ACC112 (cell line): ENCODE data around the gene MMP14.

ENCODE experiments used
- H2AFZ ChIP-seq: fragments of 200-600 bp; sonication (generic); one replicate; pipeline ENCODE4 v1.6.0; 2017; ENCODE audit warnings: antibody characterized with exemption, low read length; ENCODE audit not compliant: unreplicated experiment
- H3K27ac ChIP-seq: fragments of 200-600 bp; sonication (generic); 2 replicates; pipeline ENCODE4 v1.5.1; 2014; ENCODE audit warnings: low read depth, mild to moderate bottlenecking, antibody characterized with exemption, low read length, moderate library complexity
- H3K27me3 ChIP-seq: fragments of 200-600 bp; sonication (generic); 2 replicates; pipeline ENCODE4 v1.6.1; 2014; ENCODE audit warnings: mild to moderate bottlenecking, antibody characterized with exemption, low read length, moderate library complexity, mixed read lengths; ENCODE audit not compliant: insufficient read depth
- H3K36me3 ChIP-seq: fragments of 200-600 bp; sonication (generic); 2 replicates; pipeline ENCODE4 v1.6.1; 2016; ENCODE audit warnings: mild to moderate bottlenecking, antibody characterized with exemption, low read length, moderate library complexity, mixed read lengths; ENCODE audit not compliant: insufficient read depth
- H3K4me1 ChIP-seq: fragments of 200-600 bp; sonication (generic); one replicate; pipeline ENCODE4 v1.6.1; 2016; ENCODE audit warnings: low read length, mixed read lengths; ENCODE audit not compliant: insufficient read depth, unreplicated experiment, control insufficient read depth
- H3K4me3 ChIP-seq: fragments of 200-600 bp; sonication (generic); 2 replicates; pipeline ENCODE4 v1.5.1; 2014; ENCODE audit warnings: mild to moderate bottlenecking, low read depth, low read length
- H3K79me2 ChIP-seq: fragments of 200-600 bp; sonication (generic); one replicate; pipeline ENCODE4 v1.6.0; 2016; ENCODE audit warnings: low read length; ENCODE audit not compliant: control insufficient read depth, unreplicated experiment, insufficient read depth

MMP14 gene

DNA sequence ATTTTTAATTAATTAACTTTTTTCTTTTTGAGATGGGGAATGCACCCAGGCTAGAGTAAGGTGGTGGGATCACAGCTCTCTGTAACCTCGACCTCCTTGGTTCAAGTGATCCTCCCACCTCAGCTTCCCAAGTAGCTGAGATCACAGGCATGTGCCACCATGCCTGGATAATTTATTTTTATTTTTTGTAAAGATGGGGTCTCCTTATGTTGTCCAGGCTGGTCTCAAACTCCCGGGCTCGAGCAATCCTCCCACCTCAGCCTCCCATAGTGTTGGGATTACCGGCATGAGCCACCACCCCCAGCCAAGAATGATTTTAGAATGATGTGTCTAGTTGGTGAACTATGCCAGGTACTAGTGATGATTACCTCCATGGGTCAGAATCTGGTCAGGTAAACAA lies 28.6 kb downstream of the MMP14 start:
- H3K4me1 ChIP-seq = no peaks in the 10 kb centered on the region
- no peaks in the 10 kb centered on the region for H3K79me2 ChIP-seq
- no peak overlapping the region for H2AFZ ChIP-seq
- no peaks in the 10 kb centered on the region for H3K27me3 ChIP-seq
- no peak overlapping the region for H3K27ac ChIP-seq
- H3K4me3 ChIP-seq = no peak overlapping the region
- no peaks in the 10 kb centered on the region for H3K36me3 ChIP-seq

DNA sequence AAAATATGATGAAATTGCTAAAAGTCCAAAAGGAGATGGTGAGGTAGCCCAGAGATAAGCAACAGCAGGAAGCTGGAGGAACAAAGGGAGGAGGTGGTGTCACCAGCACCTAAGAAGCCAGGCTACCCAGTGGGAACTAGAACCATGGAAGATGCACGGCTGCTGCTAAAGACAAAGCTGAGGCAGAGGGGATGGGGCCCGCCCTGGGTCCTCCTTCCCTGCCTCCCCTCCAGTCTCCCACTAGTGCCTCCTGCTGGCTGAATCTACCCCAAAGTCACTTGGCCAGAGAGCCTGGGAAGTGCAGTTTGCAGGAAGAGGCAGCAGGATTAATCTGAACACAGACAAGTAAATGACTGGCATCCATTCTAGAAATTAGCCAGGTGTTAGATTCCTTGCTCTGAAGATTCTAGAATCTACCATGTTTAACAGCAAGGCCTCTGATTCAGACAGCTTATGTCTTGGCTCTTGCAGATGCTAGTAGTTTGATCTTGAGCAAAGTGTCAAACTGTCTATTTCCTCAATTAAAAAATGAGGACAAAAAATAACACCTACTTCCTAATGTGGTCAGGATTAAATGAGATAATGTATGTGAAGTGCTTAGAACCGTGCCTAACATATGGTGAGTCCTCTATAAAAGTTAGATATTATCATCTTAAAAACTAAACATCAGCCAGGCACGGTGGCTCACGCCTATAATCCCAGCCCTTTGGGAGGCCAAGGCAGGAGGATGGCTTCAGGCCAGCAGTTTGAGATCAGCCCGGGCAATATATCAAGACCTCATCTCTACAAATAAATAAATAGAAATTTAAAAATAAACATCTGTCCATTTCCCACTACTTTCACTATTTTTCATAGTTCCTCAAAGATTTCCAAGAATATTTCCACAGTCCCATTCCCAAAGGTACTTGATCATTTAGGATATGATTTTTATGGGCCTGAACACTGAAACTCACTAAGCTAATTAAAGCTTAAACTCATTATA lies 29.3 kb downstream of the MMP14 start:
- Histone ChIP-seq H3K27ac (no peak overlapping the region), H3K79me2 (no peaks in the 10 kb centered on the region), H2AFZ (no peak overlapping the region), H3K4me1 (peaks cover 4% of the 10 kb centered on the region), H3K27me3 (no peaks in the 10 kb centered on the region), H3K36me3 (no peaks in the 10 kb centered on the region), H3K4me3 (no peak overlapping the region)

DNA sequence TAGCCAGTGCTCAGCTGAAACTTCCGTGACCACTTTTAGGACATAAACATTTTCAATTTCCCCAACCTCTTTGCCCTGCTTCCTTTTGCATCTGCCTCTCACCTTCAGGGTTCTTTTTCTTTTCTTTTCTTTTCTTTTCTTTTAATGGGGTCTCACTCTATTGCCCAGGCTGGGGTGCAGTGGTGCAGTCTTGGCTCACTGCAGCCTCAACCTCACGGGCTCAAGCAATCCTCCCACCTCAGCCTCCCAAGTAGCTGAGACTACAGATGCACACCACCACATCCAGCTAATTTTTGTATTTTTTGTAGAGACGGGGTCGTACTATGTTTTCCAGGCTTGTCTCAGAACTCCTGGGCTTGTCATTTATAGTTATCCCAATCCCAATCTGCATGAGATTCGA lies 30.5 kb downstream of the MMP14 start:
- no peaks in the 10 kb centered on the region for H3K79me2 ChIP-seq
- no peak overlapping the region for H3K27ac ChIP-seq
- no peak overlapping the region for H3K4me3 ChIP-seq
- H3K27me3 ChIP-seq = no peaks in the 10 kb centered on the region
- peaks cover 6% of the 10 kb centered on the region for H3K4me1 ChIP-seq
- no peaks in the 10 kb centered on the region for H3K36me3 ChIP-seq
- H2AFZ ChIP-seq = no peak overlapping the region

- Histone ChIP-seq H3K4me1 (peaks cover 10% of the 10 kb centered on the region), H3K27me3 (no peaks in the 10 kb centered on the region), H3K79me2 (peaks cover 16% of the 10 kb centered on the region), H3K36me3 (peaks cover 11% of the 10 kb centered on the region; the same call in 1 of the 2 replicates), H3K4me3 (peak overlapping the region; percentile 80), H3K27ac (peak overlapping the region; percentile 76), H2AFZ (peak overlapping the region; percentile 61)
These were observed 34.4 kb downstream of the MMP14 start for GRCh38 chr14:22870811-22871223.

- H3K27me3 ChIP-seq = no peaks in the 10 kb centered on the region
- H3K27ac ChIP-seq = peak within 1 kb of the TSS; percentile 76
- H2AFZ ChIP-seq = peak within 1 kb of the TSS; percentile 80
- H3K4me3 ChIP-seq = peak within 1 kb of the TSS; percentile 80
- H3K36me3 ChIP-seq = peaks cover 13% of the 10 kb centered on the region; the same call in 1 of the 2 replicates
- peaks cover 16% of the 10 kb centered on the region for H3K79me2 ChIP-seq
- H3K4me1 ChIP-seq = peaks cover 10% of the 10 kb centered on the region
These were observed 35.0 kb downstream of the MMP14 start, which contains the start of gene LRP10 for GRCh38 chr14:22871224-22872032. TSS of gene LRP10 (plus strand) at chr14:22871740. CDS start at chr14:22872304, 564 bp downstream.

- Histone ChIP-seq H3K27ac (peak overlapping the region; percentile 76), H2AFZ (peak overlapping the region; percentile 80), H3K27me3 (no peaks in the 10 kb centered on the region), H3K36me3 (peaks cover 13% of the 10 kb centered on the region; the same call in 1 of the 2 replicates), H3K4me1 (peaks cover 10% of the 10 kb centered on the region), H3K4me3 (peak overlapping the region; percentile 80), H3K79me2 (peaks cover 16% of the 10 kb centered on the region)
These were observed 35.8 kb downstream of the MMP14 start for GRCh38 chr14:22872033-22872832.

- Histone ChIP-seq H3K27ac (peak overlapping the region; percentile 76), H2AFZ (peak overlapping the region; percentile 80), H3K4me1 (peaks cover 10% of the 10 kb centered on the region), H3K79me2 (peaks cover 16% of the 10 kb centered on the region), H3K27me3 (no peaks in the 10 kb centered on the region), H3K4me3 (peak overlapping the region; percentile 80), H3K36me3 (peaks cover 13% of the 10 kb centered on the region; the same call in 1 of the 2 replicates)
These were observed 36.6 kb downstream of the MMP14 start for GRCh38 chr14:22872833-22873520.

- no peak overlapping the region for H2AFZ ChIP-seq
- H3K27ac ChIP-seq = no peak overlapping the region
- no peaks in the 10 kb centered on the region for H3K27me3 ChIP-seq
- peaks cover 16% of the 10 kb centered on the region for H3K79me2 ChIP-seq
- H3K4me3 ChIP-seq = no peak overlapping the region
- H3K36me3 ChIP-seq = peaks cover 15% of the 10 kb centered on the region; the same call in 1 of the 2 replicates
- peaks cover 10% of the 10 kb centered on the region for H3K4me1 ChIP-seq
These were observed 38.8 kb downstream of the MMP14 start for GRCh38 chr14:22875003-22875747.

- Histone ChIP-seq H3K36me3 (peaks cover 15% of the 10 kb centered on the region; the same call in 1 of the 2 replicates), H3K79me2 (peaks cover 16% of the 10 kb centered on the region), H2AFZ (no peak overlapping the region), H3K27ac (no peak overlapping the region), H3K4me3 (no peak overlapping the region), H3K27me3 (no peaks in the 10 kb centered on the region), H3K4me1 (peaks cover 5% of the 10 kb centered on the region)
These were observed 39.4 kb downstream of the MMP14 start for GRCh38 chr14:22875748-22876319.
